NCI-H1694 treated with DMSO at 0.1 percent for 48 hours (cell line): ENCODE measurements around the gene OLAH.
A peak's percentile ranks its signal among the peaks of the same experiment; 100 is the strongest.

ENCODE experiments used
- DNase-seq: peaks from one replicate; lab custom pipeline; 2025; lab: John Stamatoyannopoulos, UW

Gene OLAH

DNA sequence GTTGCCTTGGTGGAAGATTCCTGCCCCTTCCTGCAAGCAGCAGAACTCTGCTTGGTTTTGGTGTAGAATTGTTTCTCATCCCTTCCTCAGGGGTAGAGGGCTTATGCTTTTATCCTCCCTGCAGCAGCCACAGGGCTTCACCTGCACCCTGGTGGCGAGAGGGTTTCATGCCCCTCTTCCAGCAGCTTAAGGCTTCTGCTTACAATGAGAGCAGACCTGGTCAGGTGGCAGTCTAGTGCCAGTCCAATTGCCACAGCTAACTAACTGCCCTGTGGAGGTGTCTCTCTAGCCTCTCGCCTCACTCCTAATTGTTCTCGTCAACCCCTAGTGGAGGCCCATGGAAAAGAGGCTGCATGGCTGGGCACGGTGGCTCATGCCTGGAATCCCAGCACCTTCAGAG lies 25.5 kb downstream of the OLAH start:
- no peak for DNase-seq

DNA sequence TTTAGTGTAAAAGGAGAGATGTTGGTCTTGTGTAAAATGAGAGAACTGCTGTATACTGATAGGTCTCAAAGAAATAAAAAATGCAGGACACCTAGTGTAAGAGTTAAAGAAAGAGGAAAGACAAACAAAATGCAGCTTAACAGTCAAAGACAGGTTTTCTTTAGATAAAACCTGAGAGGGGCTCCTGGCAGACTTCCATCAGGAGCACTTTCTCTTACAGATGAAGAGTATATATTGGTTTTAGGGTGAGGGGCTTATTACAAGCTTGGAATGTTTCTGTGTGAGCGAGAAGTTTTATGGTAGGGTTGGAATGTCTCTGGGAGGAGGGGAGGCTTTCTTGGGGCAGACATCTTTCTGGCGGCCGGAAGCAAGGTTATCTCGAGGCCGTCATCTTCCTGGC lies 28.6 kb downstream of the OLAH start:
- no peak for DNase-seq

DNA sequence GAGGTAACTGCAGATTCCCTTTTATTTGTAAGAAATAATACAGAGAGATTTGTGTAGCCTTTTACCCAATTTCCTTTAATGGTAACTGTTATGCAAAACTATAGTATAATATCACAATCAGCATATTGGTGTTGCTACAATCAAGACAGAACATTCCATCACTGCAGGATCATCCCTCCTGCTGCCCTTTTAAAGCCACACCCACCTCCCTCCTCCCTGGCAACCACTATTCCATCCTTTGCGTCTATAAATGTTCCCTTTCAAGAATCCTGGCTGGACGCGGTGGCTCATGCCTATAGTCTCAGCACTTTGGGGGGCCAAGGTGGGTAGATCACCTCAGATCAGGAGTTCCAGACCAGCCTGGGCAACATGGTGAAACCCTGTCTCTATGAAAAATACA lies 31.7 kb downstream of the OLAH start:
- DNase-seq, result no peak

DNA sequence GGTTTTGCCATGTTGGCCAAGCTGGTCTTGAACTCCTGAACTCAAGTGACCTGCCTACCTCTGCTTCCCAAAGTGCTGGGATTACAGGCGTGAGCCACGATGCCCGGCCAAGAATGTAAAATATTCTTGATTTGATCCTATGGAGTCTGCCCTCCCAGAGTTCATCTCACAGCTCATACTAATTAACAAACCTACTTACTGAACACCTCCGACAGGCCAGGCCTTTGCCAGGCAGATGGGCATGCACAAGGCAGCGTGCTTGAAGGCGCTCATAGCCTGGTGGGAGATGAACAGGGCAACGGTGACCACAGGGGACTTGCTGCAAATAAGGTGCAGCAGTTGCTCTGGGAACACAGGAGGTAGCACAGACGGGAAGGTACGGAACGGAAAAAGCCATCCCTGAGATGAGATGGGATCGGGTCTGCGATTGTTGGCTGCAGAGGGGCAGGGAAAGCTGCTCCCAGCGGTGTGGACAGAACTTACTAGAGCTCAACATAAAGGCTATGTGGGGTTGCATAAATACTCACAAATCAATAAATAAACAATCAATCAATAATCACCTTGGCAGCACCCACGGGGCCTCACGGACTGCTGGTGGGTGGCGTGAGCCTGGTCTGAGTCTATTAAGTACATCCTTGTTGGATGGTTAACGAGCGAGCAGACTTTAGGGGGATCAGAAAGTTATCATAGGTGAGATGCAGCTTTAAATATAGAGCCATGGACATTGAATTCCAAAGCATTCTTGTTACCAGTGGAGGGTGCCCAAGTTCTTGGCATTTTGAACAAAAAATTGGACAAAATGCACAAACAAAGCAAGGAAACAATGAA lies 40.1 kb downstream of the OLAH start:
- DNase-seq, result no peak

GRCh38 chr10:15084502-15084922 lies 40.8 kb downstream of the OLAH start:
- DNase-seq, result no peak

GRCh38 chr10:15088428-15089261 lies 44.9 kb downstream of the OLAH start, which contains the start of gene ACBD7:
Gene ACBD7, minus strand, starts transcription at chr10:15088776. Its CDS starts 48 bp downstream, at chr10:15088728.
- DNase-seq, result peak; percentile 61

DNA sequence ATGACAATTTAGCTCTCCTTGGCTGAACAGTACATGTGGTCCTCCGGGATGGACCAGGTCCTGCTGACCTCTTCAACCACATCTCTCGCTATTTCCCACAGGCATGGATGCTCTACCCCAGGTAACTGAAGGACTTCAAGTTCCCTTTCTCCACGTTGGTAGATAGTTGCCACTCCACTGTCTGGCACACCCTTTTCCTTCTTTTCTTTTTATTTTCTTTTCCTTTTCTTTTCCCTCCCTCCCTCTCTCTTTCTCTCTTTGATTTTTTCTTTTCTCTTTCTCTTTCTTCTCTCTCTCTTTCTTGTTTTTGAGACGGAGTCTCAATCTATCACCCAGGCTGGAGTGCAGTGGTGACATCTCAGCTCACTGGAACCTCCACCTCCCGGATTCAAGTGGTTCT lies 47.7 kb downstream of the OLAH start:
- no peak for DNase-seq

- DNase-seq, result no peak
Observed at GRCh38 chr10:15092855-15093408, 49.2 kb downstream of the OLAH start.

GRCh38 chr10:15096661-15097010 lies 52.9 kb downstream of the OLAH start:
- no peak for DNase-seq

GRCh38 chr10:15097011-15097812 lies 53.5 kb downstream of the OLAH start, which contains the start of gene RPP38:
Gene RPP38, plus strand, starts transcription at chr10:15097355. Its CDS starts 5,960 bp downstream, at chr10:15103315.
- peak; percentile 75 for DNase-seq

GRCh38 chr10:15099886-15100285 lies 56.1 kb downstream of the OLAH start:
- no peak for DNase-seq

GRCh38 chr10:15103513-15103912 lies 59.8 kb downstream of the OLAH start:
- no peak for DNase-seq

- peak; percentile 34 for DNase-seq
Observed at GRCh38 chr10:15106352-15107013, 62.7 kb downstream of the OLAH start.

GRCh38 chr10:15112657-15113056 lies 68.9 kb downstream of the OLAH start:
- DNase-seq, result no peak

- no peak for DNase-seq
Observed at GRCh38 chr10:15113766-15114165, 70.0 kb downstream of the OLAH start.

GRCh38 chr10:15116225-15116624 lies 72.5 kb downstream of the OLAH start:
- no peak for DNase-seq

- DNase-seq, result no peak
Observed at GRCh38 chr10:15118615-15119014, 74.9 kb downstream of the OLAH start.

- DNase-seq, result no peak
Observed at GRCh38 chr10:15120523-15120922, 76.8 kb downstream of the OLAH start.

DNA sequence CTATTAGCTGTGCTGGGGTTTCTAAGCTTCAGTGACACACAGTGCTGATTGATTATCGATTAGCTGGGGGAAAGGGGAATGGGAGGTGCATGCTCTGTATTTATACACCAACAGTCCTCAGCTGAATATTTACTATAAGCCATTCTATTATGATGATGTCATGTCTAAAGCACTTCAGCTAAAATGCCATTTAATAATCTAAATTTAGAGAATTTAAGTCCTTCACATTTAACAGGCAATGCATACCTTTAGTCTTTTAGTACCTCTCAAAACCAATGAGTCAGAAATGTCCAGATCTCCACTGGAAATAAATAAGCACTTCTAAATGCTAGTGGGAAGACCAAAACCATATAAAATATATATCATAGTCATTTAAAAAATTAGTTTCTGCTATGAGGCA lies 78.0 kb downstream of the OLAH start:
- DNase-seq, result no peak

DNA sequence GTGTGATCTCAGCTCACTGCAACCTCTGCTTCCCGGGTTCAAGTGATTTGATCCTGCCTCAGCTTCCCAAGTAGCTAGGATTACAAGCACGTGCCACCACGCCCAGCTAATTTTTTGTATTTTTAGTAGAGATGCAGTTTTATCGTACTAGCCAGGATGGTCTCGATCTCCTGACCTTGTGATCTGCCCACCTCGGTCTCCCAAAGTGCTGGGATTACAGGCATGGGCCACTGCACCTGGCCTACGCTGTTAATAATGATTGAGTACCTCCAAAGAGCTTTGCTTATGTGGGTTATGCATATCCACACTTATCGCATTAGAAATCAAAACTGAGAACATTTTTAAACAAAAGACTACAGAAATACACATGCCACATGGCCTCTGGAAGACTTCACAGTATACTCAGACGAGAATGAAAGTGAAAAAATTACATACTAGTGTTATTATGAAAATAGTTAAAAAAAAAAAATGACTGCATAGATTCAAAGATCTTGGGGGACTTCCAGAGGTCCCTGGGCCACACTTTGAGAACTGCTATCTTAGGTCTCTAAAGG lies 78.8 kb downstream of the OLAH start:
- DNase-seq, result no peak
